Astrocyte (in vitro differentiated cells and primary cell): ENCODE data around the gene ING5. TPM values are rescaled to one million over a fixed set of nuclear protein-coding genes. Genes with fewer than 3 reads are reported as not detected.

ENCODE experiments used
- DNase-seq: peaks from one replicate; pipeline ENCODE4 v3.0.0-alpha.2; 2010; ENCODE audit warnings: low read depth
- FAIRE-seq: peaks from 2 replicates; lab custom pipeline; 2011; peaks lifted over from hg19 to GRCh38; lab: Jason Lieb, UNC
- H2AFZ ChIP-seq: 2 replicates; pipeline ENCODE4 v1.6.0; 2012; ENCODE audit warnings: low read depth, low read length, inconsistent platforms
- H3K27ac ChIP-seq: 2 replicates; pipeline ENCODE4 v1.5.1; 2011; ENCODE audit warnings: low read depth, low read length, inconsistent platforms
- H3K27me3 ChIP-seq: 2 replicates; pipeline ENCODE4 v1.6.0; 2011; ENCODE audit warnings: low read length, inconsistent platforms; ENCODE audit not compliant: insufficient read depth
- H3K36me3 ChIP-seq: 2 replicates; pipeline ENCODE4 v1.5.1; 2011; ENCODE audit warnings: low read length, inconsistent platforms; ENCODE audit not compliant: insufficient read depth
- H3K4me1 ChIP-seq: 2 replicates; pipeline ENCODE4 v1.5.1; 2011; ENCODE audit warnings: low read length, inconsistent platforms; ENCODE audit not compliant: insufficient read depth
- H3K4me2 ChIP-seq: 2 replicates; pipeline ENCODE4 v1.6.0; 2012; ENCODE audit warnings: low read length, inconsistent platforms
- H3K4me3 ChIP-seq: 2 replicates; pipeline ENCODE4 v1.5.1; 2011; ENCODE audit warnings: low read depth, mild to moderate bottlenecking, low read length, inconsistent platforms; ENCODE audit not compliant: insufficient read depth
- H3K79me2 ChIP-seq: 2 replicates; pipeline ENCODE4 v1.6.0; 2012; ENCODE audit warnings: mild to moderate bottlenecking, low read length, inconsistent platforms; ENCODE audit not compliant: insufficient read depth
- H3K9ac ChIP-seq: 2 replicates; pipeline ENCODE4 v1.6.0; 2012; ENCODE audit warnings: mild to moderate bottlenecking, low read length, inconsistent platforms
- H3K9me3 ChIP-seq: 2 replicates; pipeline ENCODE4 v1.5.1; 2012; ENCODE audit warnings: low read depth, mild to moderate bottlenecking, low read length, inconsistent platforms; ENCODE audit not compliant: insufficient read depth
- H4K20me1 ChIP-seq: 2 replicates; pipeline ENCODE4 v1.6.0; 2012; ENCODE audit warnings: low read length, inconsistent platforms; ENCODE audit not compliant: insufficient read depth
- H3K27ac Mint-ChIP-seq: one replicate; pipeline ENCODE4 v1.8.0; 2021; ENCODE audit warnings: mild to moderate bottlenecking, mixed read lengths; ENCODE audit not compliant: unreplicated experiment
- H3K27me3 Mint-ChIP-seq: one replicate; pipeline ENCODE4 v1.8.0; 2021; ENCODE audit warnings: low read depth, mixed read lengths; ENCODE audit not compliant: unreplicated experiment
- H3K36me3 Mint-ChIP-seq: one replicate; pipeline ENCODE4 v1.8.0; 2021; ENCODE audit warnings: low read depth, mixed read lengths; ENCODE audit not compliant: unreplicated experiment
- H3K4me1 Mint-ChIP-seq: one replicate; pipeline ENCODE4 v1.8.0; 2021; ENCODE audit warnings: low read depth, mixed read lengths; ENCODE audit not compliant: unreplicated experiment
- H3K4me3 Mint-ChIP-seq: one replicate; pipeline ENCODE4 v1.8.0; 2021; ENCODE audit warnings: mild to moderate bottlenecking, moderate library complexity, mixed read lengths; ENCODE audit not compliant: unreplicated experiment
- H3K9me3 Mint-ChIP-seq: one replicate; pipeline ENCODE4 v1.8.0; 2021; ENCODE audit warnings: mild to moderate bottlenecking, mixed read lengths; ENCODE audit not compliant: unreplicated experiment
- CTCF ChIP-seq: IDR thresholded peaks from 2 replicates; pipeline ENCODE4 v1.5.1; 2011; ENCODE audit warnings: low read depth, mild to moderate bottlenecking, inconsistent platforms, low read length, moderate library complexity; ENCODE audit not compliant: insufficient read depth
- EZH2 ChIP-seq: IDR thresholded peaks from 2 replicates; pipeline ENCODE4 v1.6.1; 2012; ENCODE audit warnings: mild to moderate bottlenecking, low read length, inconsistent platforms; ENCODE audit not compliant: insufficient read depth
- total RNA-seq: library from RNA; stranded (reverse); gene quantifications from 2 replicates; pipeline ENCODE4 v1.2.1, GENCODE V29; 2021

The ING5 gene
- total RNA-seq, 1 donor from 2014 or later = 19.7 TPM

- no peak overlapping the region for H3K4me3 Mint-ChIP-seq
- TF ChIP-seq EZH2 = no peak
- TF ChIP-seq CTCF = no peak
- no peak overlapping the region for H3K27ac Mint-ChIP-seq
- no peak overlapping the region for H2AFZ ChIP-seq
- H4K20me1 ChIP-seq = no peaks in the 10 kb centered on the region
- H3K27me3 Mint-ChIP-seq = peaks cover 4% of the 10 kb centered on the region
- H3K9me3 Mint-ChIP-seq = no peaks in the 10 kb centered on the region
- H3K79me2 ChIP-seq = no peaks in the 10 kb centered on the region
- H3K4me3 ChIP-seq = no peak overlapping the region
- H3K27ac ChIP-seq = no peak overlapping the region
- H3K4me1 ChIP-seq = no peaks in the 10 kb centered on the region
- DNase-seq = no peak
- no peaks in the 10 kb centered on the region for H3K36me3 ChIP-seq
- H3K27me3 ChIP-seq = no peaks in the 10 kb centered on the region
- no peak overlapping the region for H3K9ac ChIP-seq
- no peak overlapping the region for H3K4me2 ChIP-seq
- peaks cover 2% of the 10 kb centered on the region for H3K4me1 Mint-ChIP-seq
- no peaks in the 10 kb centered on the region for H3K9me3 ChIP-seq
- H3K36me3 Mint-ChIP-seq = peaks cover 5% of the 10 kb centered on the region
- FAIRE-seq = no peak
Measured at GRCh38 chr2:241768251-241768711, 66.4 kb downstream of the ING5 start.

- H3K4me1 Mint-ChIP-seq = peaks cover 2% of the 10 kb centered on the region
- peaks cover 4% of the 10 kb centered on the region for H3K27me3 Mint-ChIP-seq
Measured at GRCh38 chr2:241768850-241769249, 67.0 kb downstream of the ING5 start.

More at GRCh38 chr2:241768850-241769249, 67.0 kb downstream of the ING5 start:
- Histone ChIP-seq H3K36me3 (no peaks in the 10 kb centered on the region), H4K20me1 (no peaks in the 10 kb centered on the region), H3K4me3 (no peak overlapping the region), H3K27ac (no peak overlapping the region), H3K9ac (no peak overlapping the region), H3K9me3 (no peaks in the 10 kb centered on the region), H3K79me2 (no peaks in the 10 kb centered on the region), H2AFZ (no peak overlapping the region), H3K27me3 (no peaks in the 10 kb centered on the region), H3K4me1 (no peaks in the 10 kb centered on the region), H3K4me2 (no peak overlapping the region)
- TF ChIP-seq CTCF (no peak), EZH2 (no peak)
- Mint-ChIP-seq H3K27ac (no peak overlapping the region), H3K9me3 (no peaks in the 10 kb centered on the region), H3K4me3 (no peak overlapping the region), H3K36me3 (peaks cover 5% of the 10 kb centered on the region)
- FAIRE-seq (no peak), DNase-seq (no peak)
